ENCODE data around the gene FSCN2.

- no peak for TF ChIP-seq CTCF (conservative IDR thresholded peaks at IDR 0.05)
- no peak for TF ChIP-seq EZH2 (IDR thresholded peaks at IDR 0.05; ENCODE audit: low read depth)
Measured at GRCh38 chr17:81564778-81565177, 36.6 kb downstream of the FSCN2 start.
